Trophoblast cell (in vitro differentiated cells and primary cell): ENCODE results near the gene PLEKHA7.
"Not testable (repeated sequence)": the region's sequence is repeated elsewhere in the genome, so short reads cannot be mapped to it uniquely, and the experiment has no call there.

ENCODE experiments used
- DNase-seq, 2 donors: peaks; one replicate each; pipeline ENCODE4 v3.0.0-alpha.2; 2016
- H2AFZ ChIP-seq: 2 replicates; pipeline ENCODE4 v1.6.1; 2013; ENCODE audit warnings: low read length, moderate library complexity, mild to moderate bottlenecking; ENCODE audit not compliant: insufficient read depth, poor library complexity
- H2AK5ac ChIP-seq: 2 replicates; pipeline ENCODE4 v1.6.1; 2013; ENCODE audit warnings: mild to moderate bottlenecking, low read length
- H2BK120ac ChIP-seq: 2 replicates; pipeline ENCODE4 v1.6.1; 2013; ENCODE audit warnings: low read length, mild to moderate bottlenecking, moderate library complexity; ENCODE audit not compliant: insufficient read depth, poor library complexity
- H2BK12ac ChIP-seq: 2 replicates; pipeline ENCODE4 v1.6.1; 2013; ENCODE audit warnings: mild to moderate bottlenecking, low read length, moderate library complexity
- H2BK5ac ChIP-seq: 2 replicates; pipeline ENCODE4 v1.6.1; 2013; ENCODE audit warnings: low read length, low read depth, moderate library complexity, mild to moderate bottlenecking; ENCODE audit not compliant: poor library complexity
- H3K14ac ChIP-seq: 2 replicates; pipeline ENCODE4 v1.6.1; 2013; ENCODE audit warnings: mild to moderate bottlenecking, low read length
- H3K18ac ChIP-seq: 2 replicates; pipeline ENCODE4 v1.6.1; 2013; ENCODE audit warnings: mild to moderate bottlenecking, low read length
- H3K23ac ChIP-seq: 2 replicates; pipeline ENCODE4 v1.6.1; 2013; ENCODE audit warnings: low read length
- H3K27ac ChIP-seq: 2 replicates; pipeline ENCODE4 v1.5.1; 2013; ENCODE audit warnings: low read depth, mild to moderate bottlenecking, inconsistent platforms, low read length, moderate library complexity
- H3K27me3 ChIP-seq: 2 replicates; pipeline ENCODE4 v1.6.1; 2013; ENCODE audit warnings: inconsistent platforms, mild to moderate bottlenecking, low read length, moderate library complexity; ENCODE audit not compliant: insufficient read depth
- H3K36me3 ChIP-seq, 2 experiments: 1 replicate in 1 of 2; 2 replicates in 1 of 2; pipeline ENCODE4 v1.6.1; 2013; ENCODE audit warnings: low read length in 2 of 2, mild to moderate bottlenecking in 2 of 2, moderate library complexity in 1 of 2; ENCODE audit not compliant: insufficient read depth in 2 of 2, control insufficient read depth in 1 of 2
- H3K4ac ChIP-seq: 2 replicates; pipeline ENCODE4 v1.6.1; 2013; ENCODE audit warnings: low read depth, mild to moderate bottlenecking, low read length, moderate library complexity
- H3K4me1 ChIP-seq, 2 experiments: 1 replicate in 1 of 2; 2 replicates in 1 of 2; pipeline ENCODE4 v1.6.1; 2013; ENCODE audit warnings: low read length in 2 of 2, mild to moderate bottlenecking in 2 of 2, moderate library complexity in 1 of 2; ENCODE audit not compliant: insufficient read depth in 2 of 2, control insufficient read depth in 1 of 2
- H3K4me2 ChIP-seq: 2 replicates; pipeline ENCODE4 v1.6.1; 2013; ENCODE audit warnings: inconsistent platforms, mild to moderate bottlenecking, low read length, moderate library complexity
- H3K4me3 ChIP-seq: 2 replicates; pipeline ENCODE4 v1.5.1; 2013; ENCODE audit warnings: mild to moderate bottlenecking, low read depth, low read length, inconsistent platforms
- H3K79me1 ChIP-seq: one replicate; pipeline ENCODE4 v1.6.1; 2013; ENCODE audit warnings: low read length
- H3K79me2 ChIP-seq: 2 replicates; pipeline ENCODE4 v1.6.1; 2013; ENCODE audit warnings: low read length, mild to moderate bottlenecking; ENCODE audit not compliant: control insufficient read depth, insufficient read depth, poor library complexity
- H3K9ac ChIP-seq: 2 replicates; pipeline ENCODE4 v1.6.1; 2013; ENCODE audit warnings: mild to moderate bottlenecking, low read length
- H3K9me3 ChIP-seq: 2 replicates; pipeline ENCODE4 v1.6.1; 2013; ENCODE audit warnings: low read depth, mild to moderate bottlenecking, control low read depth, inconsistent platforms, low read length; ENCODE audit not compliant: insufficient read depth
- H4K12ac ChIP-seq: 2 replicates; pipeline ENCODE4 v1.6.1; 2013; ENCODE audit warnings: low read depth, mild to moderate bottlenecking, low read length, moderate library complexity
- H4K8ac ChIP-seq: 2 replicates; pipeline ENCODE4 v1.6.1; 2013; ENCODE audit warnings: low read depth, mild to moderate bottlenecking, low read length, moderate library complexity
- H4K91ac ChIP-seq: one replicate; pipeline ENCODE4 v1.6.1; 2013; ENCODE audit warnings: low read depth, mild to moderate bottlenecking, low read length, moderate library complexity
- WGBS: extraction: QIAGEN DNeasy Blood & Tissue Kit; methylation state at CpG from one replicate; pipeline ENCODE4 v1.1.7; 2013; ENCODE audit warnings: missing lambda C conversion rate; ENCODE audit not compliant: insufficient read length, insufficient coverage; ENCODE audit errors: extremely low coverage; 5-methylcytosine and 5-hydroxymethylcytosine counted together

Gene PLEKHA7

GRCh38 chr11:16964501-16964900 is 49.7 kb downstream of the PLEKHA7 start:
- no peaks in the 10 kb centered on the region for H3K36me3 ChIP-seq
- no peak overlapping the region for H4K8ac ChIP-seq
- no peaks in the 10 kb centered on the region for H3K79me2 ChIP-seq
- no peak overlapping the region for H3K23ac ChIP-seq
- H3K27ac ChIP-seq: no peak overlapping the region
- no peak overlapping the region for H2BK120ac ChIP-seq
- H2BK12ac ChIP-seq: no peak overlapping the region
- H4K91ac ChIP-seq: no peak overlapping the region
- no peaks in the 10 kb centered on the region for H3K9me3 ChIP-seq
- H2AK5ac ChIP-seq: no peak overlapping the region
- no peaks in the 10 kb centered on the region for H3K79me1 ChIP-seq
- H2BK5ac ChIP-seq: no peak overlapping the region
- no peak overlapping the region for H3K4me2 ChIP-seq
- no peak overlapping the region for H3K14ac ChIP-seq
- no peak overlapping the region for H3K4me3 ChIP-seq
- no peak overlapping the region for H4K12ac ChIP-seq
- no peak overlapping the region for H3K9ac ChIP-seq
- no peak overlapping the region for H3K18ac ChIP-seq
- H3K4ac ChIP-seq: no peak overlapping the region
- H3K27me3 ChIP-seq: no peaks in the 10 kb centered on the region
- WGBS: no CpG with 5 or more reads among the region's 3 CpGs
- peaks cover 9 to 10% of the 10 kb centered on the region in 2 experiments for H3K4me1 ChIP-seq
- no peak for DNase-seq
- H2AFZ ChIP-seq: no peak overlapping the region

GRCh38 chr11:16963316-16963876 is 50.8 kb downstream of the PLEKHA7 start:
- Histone ChIP-seq H2BK120ac (no peak overlapping the region), H3K4ac (no peak overlapping the region), H4K91ac (no peak overlapping the region), H4K12ac (no peak overlapping the region), H4K8ac (no peak overlapping the region), H3K79me2 (no peaks in the 10 kb centered on the region), H3K18ac (no peak overlapping the region), H2BK12ac (no peak overlapping the region), H2AK5ac (no peak overlapping the region), H3K36me3 (no peaks in the 10 kb centered on the region), H3K9me3 (no peaks in the 10 kb centered on the region), H3K4me3 (no peak overlapping the region), H3K9ac (no peak overlapping the region), H3K27me3 (no peaks in the 10 kb centered on the region), H2AFZ (no peak overlapping the region), H3K4me2 (no peak overlapping the region), H3K4me1 (peaks cover 9 to 10% of the 10 kb centered on the region in 2 experiments), H3K23ac (no peak overlapping the region), H3K79me1 (no peaks in the 10 kb centered on the region), H3K14ac (no peak overlapping the region), H2BK5ac (no peak overlapping the region), H3K27ac (no peak overlapping the region)
- WGBS: no CpG with 5 or more reads among the region's 3 CpGs
- DNase-seq: no peak

DNA sequence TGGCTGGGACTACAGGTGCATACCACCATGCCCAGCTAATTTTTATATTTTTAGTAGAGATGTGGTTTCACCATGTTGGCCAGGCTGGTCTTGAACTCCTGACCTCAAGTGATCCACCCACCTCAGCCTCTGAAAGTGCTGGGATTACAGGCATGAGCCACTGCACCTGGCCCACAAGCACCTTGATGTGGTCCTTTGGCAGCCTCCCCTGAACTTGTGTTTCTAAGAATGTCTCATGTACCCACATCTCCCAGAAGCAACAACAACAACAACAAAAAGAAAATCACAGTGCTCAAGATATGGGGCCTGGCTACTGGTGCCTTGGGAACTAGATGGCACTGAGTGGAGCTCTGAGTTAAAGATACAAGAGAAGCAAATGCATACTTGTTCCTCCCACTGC is 51.6 kb downstream of the PLEKHA7 start:
- H3K4me1 ChIP-seq, H3K4me3 ChIP-seq, H2BK120ac ChIP-seq, H3K18ac ChIP-seq, H3K9me3 ChIP-seq, H2AFZ ChIP-seq, H3K9ac ChIP-seq, H3K27me3 ChIP-seq, H2BK12ac ChIP-seq, H2AK5ac ChIP-seq, H3K23ac ChIP-seq, H3K79me2 ChIP-seq, H3K4ac ChIP-seq, H4K12ac ChIP-seq, H3K4me2 ChIP-seq, H2BK5ac ChIP-seq, H3K27ac ChIP-seq, H3K79me1 ChIP-seq, DNase-seq, H4K8ac ChIP-seq, H3K36me3 ChIP-seq, H3K14ac ChIP-seq, H4K91ac ChIP-seq: not testable (repeated sequence)

- Histone ChIP-seq H3K18ac (no peak overlapping the region), H3K4me1 (peaks cover 9 to 10% of the 10 kb centered on the region in 2 experiments), H3K4me2 (no peak overlapping the region), H3K4me3 (no peak overlapping the region), H4K91ac (no peak overlapping the region), H2AK5ac (no peak overlapping the region), H2AFZ (no peak overlapping the region), H3K4ac (no peak overlapping the region), H3K79me1 (no peaks in the 10 kb centered on the region), H4K12ac (no peak overlapping the region), H3K79me2 (no peaks in the 10 kb centered on the region), H3K14ac (no peak overlapping the region), H4K8ac (no peak overlapping the region), H2BK120ac (no peak overlapping the region), H3K9me3 (no peaks in the 10 kb centered on the region), H3K36me3 (no peaks in the 10 kb centered on the region), H2BK5ac (no peak overlapping the region), H3K9ac (no peak overlapping the region), H2BK12ac (no peak overlapping the region), H3K23ac (no peak overlapping the region), H3K27ac (no peak overlapping the region), H3K27me3 (no peaks in the 10 kb centered on the region)
- no CpG with 5 or more reads among the region's 5 CpGs for WGBS
- no peak for DNase-seq
Measured at GRCh38 chr11:16962146-16962545, 52.1 kb downstream of the PLEKHA7 start.
